ENCODE measurements around the gene PRRX2.

The PRRX2 gene

GRCh38 chr9:129712634-129713401 lies 47.4 kb downstream of the PRRX2 start:
- DNase-seq, result no peak

- no peak for DNase-seq
Observed at GRCh38 chr9:129713402-129713679, 47.9 kb downstream of the PRRX2 start.

GRCh38 chr9:129714511-129715061 lies 49.1 kb downstream of the PRRX2 start:
- DNase-seq, result no peak

- no peak for DNase-seq
Observed at GRCh38 chr9:129716091-129716490, 50.6 kb downstream of the PRRX2 start.

- no peak for DNase-seq
Observed at GRCh38 chr9:129717991-129718390, 52.5 kb downstream of the PRRX2 start.

GRCh38 chr9:129718647-129719046 lies 53.2 kb downstream of the PRRX2 start:
- DNase-seq, result no peak

GRCh38 chr9:129719135-129719534 lies 53.7 kb downstream of the PRRX2 start:
- peak; percentile 25 for DNase-seq

- peak; percentile 53 for DNase-seq
Observed at GRCh38 chr9:129720181-129720864, 54.9 kb downstream of the PRRX2 start.

GRCh38 chr9:129720865-129721545 lies 55.6 kb downstream of the PRRX2 start:
- DNase-seq, result peak; percentile 45

GRCh38 chr9:129722913-129723312 lies 57.5 kb downstream of the PRRX2 start:
- no peak for DNase-seq

GRCh38 chr9:129724456-129725190 lies 59.2 kb downstream of the PRRX2 start:
- no peak for DNase-seq

- no peak for DNase-seq
Observed at GRCh38 chr9:129725795-129726251, 60.4 kb downstream of the PRRX2 start.

GRCh38 chr9:129726322-129727160 lies 61.1 kb downstream of the PRRX2 start:
- peak; percentile 81 for DNase-seq

GRCh38 chr9:129728744-129729143 lies 63.3 kb downstream of the PRRX2 start:
- DNase-seq, result no peak

- DNase-seq, result no peak
Observed at GRCh38 chr9:129731477-129732085, 66.1 kb downstream of the PRRX2 start.

- peak; percentile 29 for DNase-seq
Observed at GRCh38 chr9:129732100-129732499, 66.7 kb downstream of the PRRX2 start.

- no peak for DNase-seq
Observed at GRCh38 chr9:129732946-129733631, 67.6 kb downstream of the PRRX2 start.

- DNase-seq, result no peak
Observed at GRCh38 chr9:129733632-129733953, 68.1 kb downstream of the PRRX2 start.

- no peak for DNase-seq
Observed at GRCh38 chr9:129735546-129735945, 70.1 kb downstream of the PRRX2 start.

GRCh38 chr9:129736334-129736733 lies 70.9 kb downstream of the PRRX2 start:
- DNase-seq, result no peak
